Stimulated activated naive B cell treated with anti-CD40 and anti-IgM and Interleukin-4, amounts not matched to agents 10 μg/mL and 1 μg/mL and 100 μg/mL, for 72 hours (primary cell): Measurements from ENCODE around the gene ULK3.

Experiments used
- ATAC-seq, 2 donors: fragments of 150-1000 bp; cut with Tn5 transposase; replicated peaks; 2 replicates each; pipeline ENCODE4 v1.10.0; 2021; ENCODE audit warnings: moderate library complexity in 1 of 2
- DNase-seq: peaks from one replicate; pipeline ENCODE4 v3.0.0; 2021
- H3K27ac Mint-ChIP-seq: one replicate; pipeline ENCODE4 v1.8.0; 2022; ENCODE audit warnings: mild to moderate bottlenecking, mixed read lengths
- H3K27me3 Mint-ChIP-seq, 2 donors: one replicate each; pipeline ENCODE4 v1.8.0; 2022; ENCODE audit warnings: mixed read lengths in 2 of 2
- H3K36me3 Mint-ChIP-seq, 2 donors: one replicate each; pipeline ENCODE4 v1.8.0; 2022; ENCODE audit warnings: mixed read lengths in 2 of 2, mild to moderate bottlenecking in 1 of 2
- H3K4me1 Mint-ChIP-seq, 2 donors: one replicate each; pipeline ENCODE4 v1.8.0; 2022; ENCODE audit warnings: mixed read lengths in 2 of 2, mild to moderate bottlenecking in 1 of 2
- H3K4me3 Mint-ChIP-seq, 2 donors: one replicate each; pipeline ENCODE4 v1.8.0; 2022; ENCODE audit warnings: mild to moderate bottlenecking in 2 of 2, mixed read lengths in 2 of 2, moderate library complexity in 1 of 2
- H3K9me3 Mint-ChIP-seq, 2 donors: one replicate each; pipeline ENCODE4 v1.8.0; 2022; ENCODE audit warnings: mixed read lengths in 2 of 2, mild to moderate bottlenecking in 1 of 2

The ULK3 gene

DNA sequence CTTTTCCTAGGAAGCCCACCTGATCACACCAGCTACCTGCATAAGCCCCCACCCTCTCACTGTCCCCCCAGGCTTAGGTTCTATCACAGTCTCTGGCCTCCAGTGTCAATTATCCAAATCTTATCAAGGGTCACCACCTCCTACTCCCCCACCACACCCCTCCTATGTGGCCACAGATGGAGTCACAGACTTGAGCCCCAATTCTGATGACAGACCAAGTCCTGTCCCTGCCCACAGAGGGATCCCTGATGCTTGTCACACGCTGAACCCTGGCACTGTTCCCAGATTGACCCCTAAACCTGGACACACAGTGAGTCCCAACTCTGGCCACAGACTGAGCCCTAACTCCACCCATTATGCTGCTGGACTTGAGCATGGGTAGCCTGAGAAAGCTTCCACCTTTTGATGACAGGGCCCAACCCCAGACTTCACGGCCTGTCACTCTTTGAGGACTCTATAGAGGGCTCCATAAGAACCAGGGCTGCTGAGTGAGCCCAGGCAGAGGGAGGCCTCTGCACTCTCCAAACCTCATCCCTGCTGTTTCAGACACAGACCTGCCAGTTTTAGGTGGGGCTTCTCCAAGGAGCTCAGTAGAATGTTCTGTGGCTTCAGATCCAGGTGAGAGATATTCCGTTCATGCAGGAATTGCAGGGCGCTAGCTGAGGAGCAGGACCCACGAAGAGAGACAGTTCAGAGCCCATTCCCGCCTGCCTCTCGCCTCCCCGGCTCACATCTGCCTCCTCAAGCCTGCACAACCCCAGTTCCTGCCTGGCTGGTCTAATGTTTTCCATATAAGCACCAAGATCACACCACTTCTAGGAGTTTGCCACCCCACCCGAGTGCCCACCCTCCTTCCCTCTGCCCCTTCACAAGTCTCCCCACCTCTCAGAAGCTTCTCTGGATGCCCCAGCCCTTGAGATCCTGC is 1.8 kb downstream of the ULK3 start:
- no peak overlapping the region for H3K27ac Mint-ChIP-seq
- H3K27me3 Mint-ChIP-seq: no peaks in the 10 kb centered on the region
- no peaks in the 10 kb centered on the region for H3K9me3 Mint-ChIP-seq
- H3K36me3 Mint-ChIP-seq: peaks cover 31 to 41% of the 10 kb centered on the region in 2 donors
- DNase-seq (no peak), ATAC-seq (no peak)
- H3K4me3 Mint-ChIP-seq: peak overlapping the region in 1 of 2 donors; percentile 86
- H3K4me1 Mint-ChIP-seq: peaks cover 33 to 57% of the 10 kb centered on the region in 2 donors

DNA sequence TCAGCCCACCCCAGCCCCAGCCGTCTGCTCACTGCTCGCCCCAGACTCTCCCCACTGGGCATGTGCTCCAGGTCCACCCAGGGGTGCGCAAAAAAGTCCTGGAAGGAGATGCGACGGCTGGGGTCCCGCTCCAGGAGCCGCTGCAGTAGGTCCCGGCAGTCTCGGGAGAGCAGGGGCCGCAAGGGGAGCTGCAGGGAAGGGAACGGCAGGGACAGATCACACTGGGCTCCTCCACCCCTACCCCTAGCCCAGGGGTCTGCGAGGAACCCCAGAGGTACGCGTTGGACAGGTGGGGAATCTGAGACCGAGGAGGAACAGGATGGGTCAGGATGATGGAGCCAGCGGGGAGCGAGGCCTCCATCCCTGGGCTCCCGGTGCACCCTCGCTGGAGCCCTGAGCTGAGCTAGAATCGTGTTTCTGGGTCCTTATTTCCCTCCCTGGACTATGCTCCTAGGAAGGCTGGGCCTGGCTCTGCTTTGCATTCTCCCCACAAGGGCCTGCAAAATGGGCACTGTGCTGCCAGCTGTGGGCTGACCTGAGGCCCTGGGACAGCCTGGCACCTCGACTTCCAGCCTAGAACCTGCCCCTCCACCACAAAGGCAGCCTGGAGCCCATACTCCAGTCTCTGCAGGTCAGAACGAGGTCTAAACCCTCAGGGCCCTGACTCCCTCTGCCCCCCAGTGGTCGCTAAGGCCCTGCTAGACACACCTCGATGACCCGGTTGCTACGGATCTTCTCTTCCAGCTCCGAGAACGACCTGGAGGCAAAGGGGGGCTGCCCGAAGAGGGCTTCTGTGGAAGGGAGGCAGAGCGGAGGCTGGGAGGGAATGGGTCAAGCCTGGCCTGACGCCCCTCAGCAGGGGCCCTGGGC is 3.2 kb downstream of the ULK3 start:
- peaks cover 24 to 44% of the 10 kb centered on the region in 2 donors for H3K36me3 Mint-ChIP-seq
- H3K27me3 Mint-ChIP-seq: no peaks in the 10 kb centered on the region
- no peak overlapping the region for H3K4me3 Mint-ChIP-seq
- peaks cover 29 to 53% of the 10 kb centered on the region in 2 donors for H3K4me1 Mint-ChIP-seq
- ATAC-seq: no peak
- H3K9me3 Mint-ChIP-seq: no peaks in the 10 kb centered on the region
- DNase-seq: no peak
- H3K27ac Mint-ChIP-seq: peak overlapping the region; percentile 11

DNA sequence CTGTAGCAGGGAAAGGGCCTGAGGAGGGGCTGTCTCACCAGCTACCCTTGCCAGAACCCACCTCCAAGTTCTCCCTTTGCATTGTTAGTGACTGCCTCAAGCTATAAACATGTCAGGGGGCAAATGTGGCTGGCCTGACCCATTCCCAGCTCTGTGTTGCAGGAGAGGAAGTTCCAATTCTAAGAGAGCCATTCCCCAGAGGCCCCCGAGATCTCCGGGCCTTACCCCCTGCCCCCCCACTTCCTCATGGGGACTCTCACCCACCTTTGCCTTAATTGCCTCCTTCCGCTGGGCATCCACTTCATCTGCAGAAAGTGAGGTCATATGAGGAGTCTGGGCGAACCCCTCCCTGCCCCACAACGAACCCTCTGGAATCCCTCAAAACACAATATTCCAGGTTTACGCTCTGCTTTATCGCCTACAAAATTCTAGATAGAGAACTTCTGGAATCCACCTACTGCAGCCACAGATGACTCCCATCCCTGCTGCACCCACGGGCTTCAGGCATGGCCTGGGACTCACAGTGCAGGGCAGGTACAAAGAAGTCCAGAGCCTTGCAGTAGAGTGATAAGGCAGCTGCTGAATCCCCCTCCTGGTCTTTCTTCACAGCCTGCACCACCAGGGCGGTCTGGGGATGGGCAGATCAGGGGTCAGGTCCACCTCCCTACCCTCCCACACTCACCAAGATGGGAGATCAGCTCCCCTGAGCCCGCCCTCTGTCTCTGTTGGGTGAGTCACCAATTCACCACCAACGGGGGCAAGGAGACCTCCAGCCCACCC is 4.0 kb downstream of the ULK3 start:
- H3K4me1 Mint-ChIP-seq: peaks cover 30 to 53% of the 10 kb centered on the region in 2 donors
- no peaks in the 10 kb centered on the region for H3K9me3 Mint-ChIP-seq

DNA sequence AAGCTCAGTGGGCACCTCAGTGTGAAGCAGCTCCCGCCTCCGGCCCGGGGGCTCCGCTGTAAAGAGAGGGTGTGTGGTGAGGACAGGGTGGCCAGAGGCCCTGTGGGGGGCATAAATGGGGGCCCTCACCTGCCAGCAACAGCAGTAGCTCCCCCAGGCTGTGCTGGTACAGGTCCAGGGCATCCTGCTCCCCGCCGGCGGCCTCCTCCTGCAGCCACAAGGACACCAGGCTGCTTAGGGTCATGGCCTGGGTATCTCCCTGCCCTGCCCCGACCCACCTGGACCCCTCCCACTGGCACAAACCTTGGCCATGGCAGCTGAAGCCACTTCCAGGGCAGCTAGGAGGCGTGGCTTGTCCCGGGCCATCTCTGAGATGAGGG is 4.8 kb downstream of the ULK3 start:
- Mint-ChIP-seq H3K36me3 (peaks cover 20 to 40% of the 10 kb centered on the region in 2 donors), H3K4me3 (no peak overlapping the region), H3K27ac (no peak overlapping the region), H3K9me3 (no peaks in the 10 kb centered on the region), H3K27me3 (no peaks in the 10 kb centered on the region), H3K4me1 (peaks cover 33 to 53% of the 10 kb centered on the region in 2 donors)
- DNase-seq (no peak), ATAC-seq (no peak)

More for the DNA sequence above, 4.0 kb downstream of the ULK3 start:
- DNase-seq (no peak), ATAC-seq (no peak)
- Mint-ChIP-seq H3K27ac (no peak overlapping the region), H3K4me3 (no peak overlapping the region), H3K36me3 (peaks cover 20 to 40% of the 10 kb centered on the region in 2 donors), H3K27me3 (no peaks in the 10 kb centered on the region)

DNA sequence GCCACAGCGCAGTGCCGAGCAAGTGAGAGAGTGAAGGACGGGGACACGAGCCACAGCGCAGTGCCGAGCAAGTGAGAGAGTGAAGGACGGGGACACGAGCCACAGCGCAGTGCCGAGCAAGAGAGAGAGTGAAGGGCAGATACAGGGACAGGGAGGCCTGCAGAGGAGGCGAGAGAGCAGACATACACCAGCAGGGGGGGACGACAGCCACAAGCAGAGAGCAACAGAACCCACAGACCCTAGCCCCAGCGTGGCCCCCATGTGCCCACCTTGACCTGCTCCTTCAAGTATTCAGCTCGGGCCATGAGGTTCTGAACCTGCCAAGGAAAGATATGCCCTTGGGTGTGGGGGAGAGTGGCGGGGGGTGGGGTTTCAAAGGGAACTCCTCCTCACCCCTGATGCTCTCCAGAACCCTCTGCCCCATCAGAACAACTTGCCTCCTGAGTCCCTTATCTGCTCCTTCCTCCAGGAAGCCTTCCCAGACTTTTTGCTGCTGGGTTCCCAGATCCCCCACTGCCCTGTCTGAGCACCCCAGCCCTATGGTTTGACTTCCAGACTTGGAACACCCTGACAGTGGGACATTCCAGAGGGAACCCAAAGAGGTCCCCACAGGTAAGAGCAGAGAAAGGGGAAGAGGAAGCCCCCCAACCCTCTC is 5.3 kb downstream of the ULK3 start:
- no peaks in the 10 kb centered on the region for H3K9me3 Mint-ChIP-seq
- no peak for DNase-seq
- H3K36me3 Mint-ChIP-seq: peaks cover 20 to 40% of the 10 kb centered on the region in 2 donors
- H3K27me3 Mint-ChIP-seq: no peaks in the 10 kb centered on the region
- H3K4me1 Mint-ChIP-seq: peaks cover 36 to 55% of the 10 kb centered on the region in 2 donors
- H3K4me3 Mint-ChIP-seq: no peak overlapping the region
- no peak for ATAC-seq
- H3K27ac Mint-ChIP-seq: no peak overlapping the region

DNA sequence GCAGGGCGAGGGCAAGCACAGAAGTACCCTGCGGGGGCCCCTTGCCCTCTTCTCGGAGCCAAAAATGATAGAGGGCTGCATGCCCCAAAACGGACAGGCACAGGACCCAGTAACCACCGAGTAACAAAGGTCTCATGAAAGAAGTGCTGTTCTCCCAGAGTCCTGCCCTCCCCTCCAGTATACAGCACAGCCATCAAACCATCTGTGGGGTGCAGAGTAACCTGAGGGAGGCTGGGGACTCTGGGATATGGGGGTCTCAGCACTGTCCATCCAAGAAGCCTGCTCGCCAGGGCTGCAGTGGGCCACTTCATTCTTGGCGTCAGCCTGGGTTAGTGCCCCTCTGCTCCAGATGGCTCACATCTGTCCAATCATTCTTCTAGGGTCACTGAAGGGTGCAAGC is 6.1 kb downstream of the ULK3 start:
- Mint-ChIP-seq H3K36me3 (peaks cover 20 to 40% of the 10 kb centered on the region in 2 donors), H3K27ac (no peak overlapping the region), H3K9me3 (no peaks in the 10 kb centered on the region), H3K27me3 (no peaks in the 10 kb centered on the region), H3K4me3 (no peak overlapping the region), H3K4me1 (peaks cover 33 to 55% of the 10 kb centered on the region in 2 donors)
- no peak for ATAC-seq
- no peak for DNase-seq

DNA sequence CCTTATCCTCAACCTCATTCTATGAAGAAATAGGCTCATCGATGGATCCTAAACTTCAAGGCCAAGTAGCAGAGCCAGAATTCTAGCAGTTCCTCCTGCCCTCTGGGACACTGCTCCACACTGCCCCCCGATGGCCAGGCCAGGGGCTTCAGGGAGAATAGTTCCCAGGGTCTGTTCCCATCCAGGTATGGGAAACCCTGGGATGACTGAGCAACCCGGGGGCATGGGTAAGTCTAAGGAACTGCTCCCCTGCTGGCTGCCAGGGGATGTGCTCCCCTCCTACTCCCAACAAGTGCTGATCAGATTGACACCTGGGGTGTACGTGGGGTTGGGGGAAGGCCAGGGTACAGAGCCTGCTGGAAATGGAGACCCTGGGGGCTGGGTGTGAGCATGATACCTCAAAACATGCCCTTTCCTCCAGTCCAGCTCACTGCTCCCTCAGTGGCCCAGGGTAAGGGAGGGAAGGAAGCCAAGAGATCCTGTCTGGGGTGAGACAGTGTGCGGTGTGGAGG is 7.6 kb downstream of the ULK3 start:
- Mint-ChIP-seq H3K4me1 (peaks cover 28 to 40% of the 10 kb centered on the region in 2 donors), H3K27ac (peak overlapping the region; percentile 7), H3K4me3 (no peak overlapping the region), H3K9me3 (no peaks in the 10 kb centered on the region), H3K36me3 (peaks cover 15 to 28% of the 10 kb centered on the region in 2 donors), H3K27me3 (peaks cover 3 to 5% of the 10 kb centered on the region in 2 donors)
- ATAC-seq: peak; percentile 35 to 46
- no peak for DNase-seq

DNA sequence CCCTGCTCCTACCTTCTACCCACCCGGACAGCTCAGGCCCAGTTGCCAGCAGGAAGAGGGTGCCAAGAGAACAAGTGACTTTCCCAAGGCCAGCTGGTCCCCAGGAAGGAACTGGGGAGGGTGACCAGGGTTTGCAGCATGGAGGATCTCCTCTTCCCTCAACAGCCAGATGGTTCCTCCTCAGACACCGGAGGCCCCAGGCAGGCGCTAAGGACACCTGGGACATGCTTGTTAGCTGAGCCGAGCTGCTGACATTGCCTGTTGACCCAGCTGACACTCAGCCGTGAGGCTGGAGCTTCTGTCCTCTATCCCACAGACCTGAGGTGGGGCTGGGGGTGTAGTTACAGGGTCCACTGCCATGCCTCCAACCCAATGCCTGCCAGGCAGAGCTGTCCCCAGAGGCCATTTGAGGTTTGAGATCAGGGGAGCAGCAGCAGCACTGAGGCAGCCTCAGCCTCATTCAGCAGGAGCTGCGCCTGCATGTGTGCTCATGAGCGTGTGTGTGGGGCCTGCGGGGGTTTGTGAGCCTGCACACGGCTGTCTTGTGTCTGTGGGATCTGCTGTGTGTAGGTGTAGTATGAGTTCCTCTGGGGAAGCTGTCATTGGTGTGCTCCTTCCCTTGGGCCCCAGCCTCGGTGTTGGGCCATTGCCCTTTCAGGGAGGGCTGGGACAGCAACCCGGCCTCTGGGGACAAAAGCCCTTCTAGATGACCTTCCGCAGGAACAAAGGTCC is 9.4 kb downstream of the ULK3 start:
- Mint-ChIP-seq H3K27ac (peak overlapping the region; percentile 44), H3K36me3 (peaks cover 8 to 23% of the 10 kb centered on the region in 2 donors), H3K9me3 (no peaks in the 10 kb centered on the region), H3K4me1 (peaks cover 22 to 36% of the 10 kb centered on the region in 2 donors), H3K27me3 (peaks cover 11% of the 10 kb centered on the region in 2 donors), H3K4me3 (no peak overlapping the region)
- ATAC-seq: peak; percentile 41 to 59
- DNase-seq: no peak

DNA sequence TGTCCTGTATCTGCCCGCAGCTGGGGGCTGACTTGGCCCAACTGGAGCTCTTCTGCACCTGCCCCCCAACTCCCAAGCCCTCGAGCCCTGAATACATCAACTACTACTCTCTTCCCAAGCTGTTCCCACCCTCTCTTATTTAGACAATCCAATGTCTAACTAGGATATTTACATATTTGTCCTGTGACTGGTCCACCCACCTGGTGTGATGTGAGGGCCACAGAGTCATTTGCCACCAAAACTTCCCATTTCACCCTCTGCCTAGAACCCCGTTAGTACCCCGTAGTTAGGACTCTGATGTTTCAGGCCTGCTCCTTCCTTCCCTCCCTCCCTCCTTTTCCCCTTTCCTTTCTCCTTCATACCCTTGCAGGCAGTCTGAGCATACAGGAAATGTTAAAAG is 10.1 kb downstream of the ULK3 start:
- Mint-ChIP-seq H3K27me3 (peaks cover 18 to 19% of the 10 kb centered on the region in 2 donors), H3K4me1 (peaks cover 24 to 36% of the 10 kb centered on the region in 2 donors), H3K36me3 (peaks cover 7 to 23% of the 10 kb centered on the region in 2 donors), H3K27ac (no peak overlapping the region), H3K9me3 (no peaks in the 10 kb centered on the region), H3K4me3 (no peak overlapping the region)
- DNase-seq (no peak), ATAC-seq (no peak)

DNA sequence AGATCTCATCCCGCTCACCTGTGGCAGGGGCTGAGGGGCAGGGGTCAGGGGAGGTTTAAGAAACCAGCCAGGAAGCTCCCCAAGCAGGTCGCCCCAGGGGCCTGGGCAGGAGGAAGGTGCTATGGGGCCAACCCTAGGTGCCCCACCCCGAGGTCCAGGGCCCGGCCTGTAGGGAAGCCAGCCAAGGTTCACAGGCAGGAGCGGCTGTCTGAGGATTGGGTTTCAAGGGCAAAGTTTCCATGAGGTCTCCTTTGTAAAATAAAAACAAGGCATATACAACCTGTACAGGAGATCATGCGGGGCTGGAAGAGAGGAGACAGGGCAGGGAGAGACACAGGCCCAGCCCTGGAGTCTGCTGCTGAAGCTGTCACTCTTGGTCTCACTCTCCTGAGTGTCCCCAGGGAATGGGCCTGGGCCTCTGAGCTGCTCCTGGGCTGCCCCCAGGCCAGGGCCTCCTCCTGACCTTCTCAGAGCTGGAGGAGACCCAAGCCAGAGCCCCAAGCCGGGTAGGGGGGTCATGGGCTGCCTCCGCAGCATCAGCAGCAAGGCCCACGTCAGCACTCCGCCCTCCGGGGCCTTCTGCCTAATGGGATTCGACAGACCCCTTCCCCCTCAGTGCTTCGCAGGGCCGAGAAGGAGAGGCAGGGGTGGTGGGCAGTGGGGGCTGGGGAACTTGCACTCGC is 11.0 kb downstream of the ULK3 start:
- DNase-seq (no peak), ATAC-seq (no peak)
- Mint-ChIP-seq H3K36me3 (peaks cover 6 to 17% of the 10 kb centered on the region in 2 donors), H3K4me3 (no peak overlapping the region), H3K27me3 (peaks cover 25 to 26% of the 10 kb centered on the region in 2 donors), H3K4me1 (peaks cover 24 to 36% of the 10 kb centered on the region in 2 donors), H3K9me3 (no peaks in the 10 kb centered on the region), H3K27ac (no peak overlapping the region)

DNA sequence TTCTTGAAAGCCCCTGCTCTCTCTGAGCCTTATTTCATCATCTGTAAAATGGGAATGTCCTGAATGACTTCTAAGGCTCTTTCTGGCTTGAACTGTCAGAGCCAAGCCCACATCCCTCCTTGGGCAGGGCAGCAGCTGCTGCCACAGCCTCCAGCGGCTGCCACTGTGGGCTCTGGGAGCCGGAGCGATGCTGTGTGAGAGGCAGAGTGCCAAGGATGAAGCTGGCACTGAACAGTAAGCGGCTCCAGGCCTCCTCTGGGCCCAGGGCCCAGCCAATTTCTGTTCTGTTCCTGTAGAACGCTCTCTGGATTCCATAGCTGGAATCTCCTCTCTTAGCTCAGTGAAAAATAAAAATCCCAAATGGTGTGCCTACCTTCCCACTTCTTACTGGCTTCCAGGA is 12.1 kb downstream of the ULK3 start:
- Mint-ChIP-seq H3K36me3 (peaks cover 1 to 9% of the 10 kb centered on the region in 2 donors), H3K27ac (no peak overlapping the region)

DNA sequence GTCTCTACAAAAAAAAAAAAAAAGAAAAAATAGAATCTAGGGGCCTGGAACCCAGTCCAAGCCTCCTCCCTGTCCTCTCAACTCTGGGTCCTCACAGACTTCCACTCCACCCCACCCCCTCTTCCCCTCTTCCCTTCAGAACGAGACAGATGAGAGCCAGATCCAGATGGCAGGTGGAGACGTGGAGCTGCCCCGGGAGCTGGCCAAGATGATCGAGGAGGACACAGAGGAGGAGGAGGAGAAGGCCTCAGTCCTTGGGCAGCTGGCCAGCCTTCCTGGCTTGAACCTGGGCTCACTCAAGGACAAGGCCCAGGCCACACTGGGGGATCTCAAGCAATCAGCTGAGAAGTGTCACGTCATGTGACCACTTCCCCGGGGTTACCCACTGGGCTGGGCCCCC is 13.0 kb downstream of the ULK3 start:
- Mint-ChIP-seq H3K27ac (no peak overlapping the region), H3K4me3 (no peak overlapping the region), H3K4me1 (peaks cover 24 to 36% of the 10 kb centered on the region in 2 donors), H3K27me3 (peaks cover 39% of the 10 kb centered on the region in 2 donors), H3K36me3 (peaks cover 0 to under 1% of the 10 kb centered on the region in 2 donors), H3K9me3 (no peaks in the 10 kb centered on the region)
- DNase-seq: no peak
- no peak for ATAC-seq

More for the DNA sequence above, 12.1 kb downstream of the ULK3 start:
- Mint-ChIP-seq H3K27me3 (peaks cover 33 to 35% of the 10 kb centered on the region in 2 donors), H3K9me3 (no peaks in the 10 kb centered on the region), H3K4me1 (peaks cover 27 to 42% of the 10 kb centered on the region in 2 donors), H3K4me3 (no peak overlapping the region)
- ATAC-seq: no peak
- no peak for DNase-seq
